HepG2 (cell line): ENCODE measurements around the gene CHRD. TPM values are rescaled to one million over a fixed set of nuclear protein-coding genes. Genes with fewer than 3 reads are reported as not detected.
A peak's percentile ranks its signal among the peaks of the same experiment; 100 is the strongest.

Experiments used
- BCLAF1 ChIP-seq: fragments of 450-650 bp; IDR thresholded peaks from 2 replicates; pipeline ENCODE4 v1.6.1; 2017; ENCODE audit warnings: mild to moderate bottlenecking
- CAMTA2 ChIP-seq: sonication (generic); formaldehyde crosslinking; IDR thresholded peaks from 2 replicates; pipeline ENCODE4 v1.4.0; 2020; ENCODE audit warnings: mild to moderate bottlenecking, missing genetic modification reagents, borderline replicate concordance
- GABPA ChIP-seq, 2 experiments: IDR thresholded peaks; 2 replicates each; pipeline ENCODE4 v1.6.1; 2011 to 2016; ENCODE audit warnings: low read depth in 2 of 2, low read length in 1 of 2, missing biosample characterization in 1 of 2, missing genetic modification characterization in 1 of 2
- KDM3A ChIP-seq: IDR thresholded peaks from 2 replicates; pipeline ENCODE4 v1.6.1; 2018; ENCODE audit warnings: low read depth, missing compliant biosample characterization
- MIER3 ChIP-seq: IDR thresholded peaks from 2 replicates; pipeline ENCODE4 v1.6.1; 2016; ENCODE audit warnings: missing compliant biosample characterization, borderline replicate concordance
- NFIC ChIP-seq: IDR thresholded peaks from 2 replicates; pipeline ENCODE4 v1.6.1; 2012; ENCODE audit warnings: mild to moderate bottlenecking, low read length, inconsistent platforms
- NFRKB ChIP-seq: fragments of 450-650 bp; IDR thresholded peaks from 2 replicates; pipeline ENCODE4 v1.6.1; 2017
- PAXIP1 ChIP-seq: sonication (generic); formaldehyde crosslinking; conservative IDR thresholded peaks from 2 replicates; pipeline ENCODE4 v1.4.0; 2020; ENCODE audit warnings: mild to moderate bottlenecking, missing genetic modification reagents, moderate library complexity
- RBM22 ChIP-seq: fragments of 200-400 bp; formaldehyde crosslinking; optimal IDR thresholded peaks from 2 replicates; pipeline ENCODE3; 2017; ENCODE audit warnings: mild to moderate bottlenecking, low read length, moderate library complexity
- SATB2 ChIP-seq: sonication (generic); formaldehyde crosslinking; IDR thresholded peaks from 2 replicates; pipeline ENCODE4 v1.5.0; 2020; ENCODE audit warnings: missing genetic modification reagents
- TIGD3 ChIP-seq: sonication (generic); formaldehyde crosslinking; IDR thresholded peaks from 2 replicates; pipeline ENCODE4 v1.5.1; 2020; ENCODE audit warnings: mild to moderate bottlenecking, missing genetic modification reagents, borderline replicate concordance
- ZBTB21 ChIP-seq: sonication (generic); formaldehyde crosslinking; IDR thresholded peaks from 2 replicates; pipeline ENCODE4 v1.4.0; 2020; ENCODE audit warnings: missing genetic modification reagents
- ZNF280D ChIP-seq: sonication (generic); formaldehyde crosslinking; IDR thresholded peaks from 2 replicates; pipeline ENCODE4 v1.5.1; 2020; ENCODE audit warnings: mild to moderate bottlenecking, missing genetic modification reagents
- ZNF512 ChIP-seq: sonication (generic); formaldehyde crosslinking; IDR thresholded peaks from 2 replicates; pipeline ENCODE4 v1.4.0; 2020; ENCODE audit warnings: mild to moderate bottlenecking, missing genetic modification reagents
- polyA plus RNA-seq, 8 experiments: library from polyadenylated mRNA; depleted of rRNA in 3 of 8; stranded (reverse) in 7 of 8; unstranded in 1 of 8; fragments of >200 nt; fragmentation: Illumina TruSeq in 4 of 8; extraction: Trizol in 4 of 8; gene quantifications; 2 replicates each; pipeline versions ENCODE4 v1.2.1 to v1.2.3, GENCODE V29; 2011 to 2016; ENCODE audit warnings: low read depth in 4 of 8, missing spikeins in 1 of 8, mixed read lengths in 1 of 8; ENCODE audit not compliant: insufficient read depth in 1 of 8
- total RNA-seq, 5 experiments: library from RNA; depleted of rRNA; stranded (reverse); fragments of >200 nt; fragmentation: Illumina TruSeq; extraction: Trizol; gene quantifications; 2 replicates each; pipeline ENCODE4 v1.2.3, GENCODE V29; 2016; ENCODE audit warnings: low read depth in 1 of 5

CHRD gene
- total and polyA plus RNA-seq, 2 of the 13 experiments (the other 11 are each of a cell fraction or from before 2014, with no cell fraction given): 22.2 to 35.2 TPM

DNA sequence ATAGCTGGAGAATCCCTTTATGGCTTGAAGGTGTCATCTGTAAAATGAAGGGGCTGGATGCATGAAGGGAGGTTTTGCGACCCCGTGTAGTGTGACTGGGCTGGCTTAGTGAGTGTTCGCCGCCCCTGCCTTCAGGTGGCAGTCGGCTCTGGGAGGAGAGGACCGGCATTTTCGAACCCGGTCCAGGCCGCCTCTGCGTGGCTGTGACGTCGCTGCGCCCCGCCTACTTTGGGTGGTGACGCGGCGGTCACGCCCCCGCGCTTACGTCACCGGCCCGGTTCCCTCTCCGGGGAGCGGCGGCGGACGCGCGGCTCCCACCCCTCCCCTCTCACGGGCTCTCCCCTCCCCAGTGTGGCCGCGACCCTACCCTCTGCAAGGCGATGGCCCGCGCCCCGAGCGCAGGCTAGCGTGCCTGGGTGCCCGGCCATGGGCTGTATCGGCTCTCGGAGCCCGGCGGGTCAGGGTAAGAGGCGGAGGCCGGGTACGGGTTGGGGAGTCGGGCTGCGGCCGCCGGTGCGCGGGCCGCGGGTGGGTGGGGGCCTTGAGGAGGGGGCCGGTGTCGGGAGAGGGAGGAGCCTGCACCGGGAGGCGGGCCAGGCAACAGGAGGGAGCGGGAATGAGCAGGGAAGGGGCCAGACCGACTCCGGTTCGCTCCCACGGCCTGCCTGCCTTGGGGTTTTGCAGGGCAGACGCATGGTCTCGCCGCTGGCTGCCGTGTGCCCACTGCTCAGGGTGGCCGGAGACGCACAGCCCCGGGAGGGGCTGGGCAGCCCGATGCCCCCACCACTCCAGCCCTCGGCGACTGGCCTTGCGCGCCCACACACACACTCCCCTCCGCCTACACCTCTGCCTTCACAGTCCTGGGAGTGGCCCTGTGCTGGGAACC lies 44.0 kb upstream of the CHRD start (continued):
- TF ChIP-seq ZBTB21 (CRISPR knock-in tag) (peak; percentile 96), CAMTA2 (CRISPR knock-in tag) (peak; percentile 40; the same call in 1 of the 2 replicates), ZNF512 (CRISPR knock-in tag) (0 out of 2 replicates have a peak, but pooled peaks have one; percentile 36), NFRKB (no peak), TIGD3 (CRISPR knock-in tag) (no peak; the same call in 1 of the 2 replicates), SATB2 (CRISPR knock-in tag) (no peak), GABPA (IDR thresholded peaks at IDR 0.05; ENCODE audit: low read depth, low read length) (no peak), GABPA (CRISPR knock-in tag; IDR thresholded peaks at IDR 0.05; ENCODE audit: low read depth) (peak; percentile 35; the same call in 1 of the 2 replicates), MIER3 (CRISPR knock-in tag) (no peak), PAXIP1 (no peak; the same call in 1 of the 2 replicates), ZNF280D (CRISPR knock-in tag) (no peak), RBM22 (peak; percentile 99), KDM3A (CRISPR knock-in tag) (no peak; the same call in 1 of the 2 replicates), NFIC (no peak), BCLAF1 (no peak)
